Neuronal stem cell (in vitro differentiated cells): ENCODE results near the gene OR8B4.
"Not testable (repeated sequence)": the region's sequence is repeated elsewhere in the genome, so short reads cannot be mapped to it uniquely, and the experiment has no call there.

Experiments used
- DNase-seq: peaks from one replicate; pipeline ENCODE4 v3.0.0-alpha.2; 2013; ENCODE audit warnings: low spot score
- H2AFZ ChIP-seq: one replicate; pipeline ENCODE4 v1.6.1; 2013; ENCODE audit warnings: mild to moderate bottlenecking, low read length, inconsistent platforms
- H2AK5ac ChIP-seq: 2 replicates; pipeline ENCODE4 v1.6.1; 2013; ENCODE audit warnings: low read depth, mild to moderate bottlenecking, inconsistent platforms, low read length, moderate library complexity, mixed read lengths
- H2BK120ac ChIP-seq: 2 replicates; pipeline ENCODE4 v1.6.1; 2013; ENCODE audit warnings: low read depth, mild to moderate bottlenecking, inconsistent platforms, low read length, moderate library complexity, mixed read lengths
- H2BK12ac ChIP-seq: one replicate; pipeline ENCODE4 v1.6.1; 2013; ENCODE audit warnings: low read length, inconsistent platforms
- H2BK15ac ChIP-seq: 2 replicates; pipeline ENCODE4 v1.6.1; 2013; ENCODE audit warnings: mild to moderate bottlenecking, low read length, inconsistent platforms, mixed read lengths
- H2BK5ac ChIP-seq: one replicate; pipeline ENCODE4 v1.6.1; 2013; ENCODE audit warnings: inconsistent platforms, mild to moderate bottlenecking, low read length, moderate library complexity
- H3K14ac ChIP-seq: one replicate; pipeline ENCODE4 v1.6.1; 2013; ENCODE audit warnings: low read length, inconsistent platforms
- H3K18ac ChIP-seq: 2 replicates; pipeline ENCODE4 v1.6.1; 2013; ENCODE audit warnings: low read length, inconsistent platforms
- H3K23ac ChIP-seq: 2 replicates; pipeline ENCODE4 v1.6.1; 2013; ENCODE audit warnings: low read depth, mild to moderate bottlenecking, mixed read lengths, low read length, inconsistent platforms; ENCODE audit not compliant: poor library complexity
- H3K27ac ChIP-seq: replicated peaks from 3 replicates; pipeline ENCODE4 v1.5.1; 2013; ENCODE audit warnings: low read length, inconsistent platforms
- H3K27me3 ChIP-seq, 3 experiments: 2 replicates each; pipeline ENCODE4 v1.6.1; 2013; ENCODE audit warnings: low read length in 3 of 3, mild to moderate bottlenecking in 2 of 3, inconsistent platforms in 1 of 3, low read depth in 1 of 3, mixed read lengths in 1 of 3, moderate library complexity in 1 of 3; ENCODE audit not compliant: control insufficient read depth in 3 of 3, insufficient read depth in 3 of 3
- H3K36me3 ChIP-seq, 2 donors: replicated peaks in 1 of 2; 2 replicates each; pipeline ENCODE4 v1.6.1; 2013; ENCODE audit warnings: low read length in 2 of 2; ENCODE audit not compliant: control insufficient read depth in 2 of 2, insufficient read depth in 2 of 2
- H3K4ac ChIP-seq: 2 replicates; pipeline ENCODE4 v1.6.1; 2013; ENCODE audit warnings: inconsistent platforms, mild to moderate bottlenecking, low read length, moderate library complexity
- H3K4me1 ChIP-seq, 2 donors: 1 replicate in 1 of 2; 2 replicates in 1 of 2; pipeline ENCODE4 v1.6.1; 2013; ENCODE audit warnings: low read length in 2 of 2, low read depth in 1 of 2; ENCODE audit not compliant: control insufficient read depth in 2 of 2, insufficient read depth in 1 of 2
- H3K4me2 ChIP-seq: one replicate; pipeline ENCODE4 v1.6.1; 2013; ENCODE audit warnings: mild to moderate bottlenecking, low read length, inconsistent platforms; ENCODE audit not compliant: insufficient read depth, poor library complexity, severe bottlenecking
- H3K4me3 ChIP-seq, 2 donors: 2 replicates each; pipeline ENCODE4 v1.5.1; 2013; ENCODE audit warnings: low read length in 2 of 2, mild to moderate bottlenecking in 2 of 2, inconsistent platforms in 1 of 2, moderate library complexity in 1 of 2
- H3K79me1 ChIP-seq: one replicate; pipeline ENCODE4 v1.6.1; 2013; ENCODE audit warnings: low read depth, mild to moderate bottlenecking, inconsistent platforms, low read length, moderate library complexity
- H3K9ac ChIP-seq: one replicate; pipeline ENCODE4 v1.6.1; 2013; ENCODE audit warnings: mild to moderate bottlenecking, low read depth, low read length, inconsistent platforms; ENCODE audit not compliant: poor library complexity
- H3K9me3 ChIP-seq, 2 donors: replicated peaks in 1 of 2; 2 replicates each; pipeline versions ENCODE3 to v1.6.1; 2013; ENCODE audit warnings: low read length in 2 of 2, mild to moderate bottlenecking in 2 of 2, inconsistent platforms in 1 of 2, low read depth in 1 of 2, mixed read lengths in 1 of 2, moderate library complexity in 1 of 2; ENCODE audit not compliant: control insufficient read depth in 2 of 2, insufficient read depth in 1 of 2
- H4K8ac ChIP-seq: one replicate; pipeline ENCODE4 v1.6.1; 2013; ENCODE audit warnings: low read depth, mild to moderate bottlenecking, inconsistent platforms, low read length, moderate library complexity
- H4K91ac ChIP-seq: one replicate; pipeline ENCODE4 v1.6.1; 2013; ENCODE audit warnings: low read length, low read depth, mild to moderate bottlenecking, inconsistent platforms; ENCODE audit not compliant: poor library complexity
- WGBS, 2 donors: extraction: QIAGEN DNeasy Blood & Tissue Kit; methylation state at CpG; one replicate each; pipeline ENCODE4 v1.1.7; 2013; ENCODE audit warnings: missing lambda C conversion rate in 2 of 2, mixed read lengths in 1 of 2; ENCODE audit not compliant: insufficient read length in 2 of 2, insufficient replicate concordance in 1 of 2; ENCODE audit errors: extremely low coverage in 2 of 2; 5-methylcytosine and 5-hydroxymethylcytosine counted together

The OR8B4 gene

DNA sequence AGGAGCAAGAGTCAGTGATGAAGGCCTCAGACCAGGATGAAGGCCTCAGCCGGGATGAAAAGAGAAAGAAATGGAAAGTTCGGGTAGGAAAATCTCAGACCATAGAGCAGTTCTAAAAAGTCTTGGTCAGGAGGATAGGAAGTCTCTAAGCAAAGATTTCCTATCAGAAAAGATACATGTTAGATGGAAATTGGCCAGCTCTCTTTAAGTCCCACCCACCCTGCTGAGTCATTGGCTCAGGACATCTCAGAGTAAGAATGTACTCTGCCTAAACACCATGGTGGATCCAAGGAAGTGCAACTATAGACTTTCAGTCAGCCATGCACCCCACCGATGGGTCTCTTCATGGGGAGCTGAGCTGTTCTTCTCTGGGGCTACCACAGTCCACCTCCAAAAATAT lies 30.3 kb downstream of the OR8B4 start:
- no peak overlapping the region for H3K9ac ChIP-seq
- no peaks in the 10 kb centered on the region for H3K79me1 ChIP-seq
- no peak overlapping the region for H3K4me3 ChIP-seq
- no peaks in the 10 kb centered on the region for H3K27me3 ChIP-seq
- no peak overlapping the region for H4K8ac ChIP-seq
- H2AK5ac ChIP-seq, result no peak overlapping the region
- no CpG with 5 or more reads among the region's 3 CpGs for WGBS, 2 donors
- no peak for DNase-seq
- H3K4ac ChIP-seq, result no peak overlapping the region
- H2AFZ ChIP-seq, result no peak overlapping the region
- no peak overlapping the region for H3K4me2 ChIP-seq
- no peak overlapping the region for H3K27ac ChIP-seq
- no peak overlapping the region for H2BK120ac ChIP-seq
- H3K23ac ChIP-seq, result no peak overlapping the region
- no peaks in the 10 kb centered on the region for H3K9me3 ChIP-seq
- peaks cover 0 to 3% of the 10 kb centered on the region in 2 donors for H3K4me1 ChIP-seq
- H2BK12ac ChIP-seq, result no peak overlapping the region
- H2BK5ac ChIP-seq, result no peak overlapping the region
- no peak overlapping the region for H4K91ac ChIP-seq
- no peak overlapping the region for H2BK15ac ChIP-seq
- H3K36me3 ChIP-seq, result no peaks in the 10 kb centered on the region
- H3K14ac ChIP-seq, result no peak overlapping the region
- H3K18ac ChIP-seq, result no peak overlapping the region

- Histone ChIP-seq H3K4ac (no peak within 1 kb of the TSS), H3K27me3 (no peaks in the 10 kb centered on the region), H2BK120ac (no peak within 1 kb of the TSS), H4K91ac (no peak within 1 kb of the TSS), H2BK5ac (no peak within 1 kb of the TSS), H3K18ac (no peak within 1 kb of the TSS), H3K4me1 (no peaks in the 10 kb centered on the region), H3K79me1 (no peaks in the 10 kb centered on the region), H3K9me3 (no peaks in the 10 kb centered on the region), H3K36me3 (no peaks in the 10 kb centered on the region), H3K9ac (no peak within 1 kb of the TSS), H2AK5ac (no peak within 1 kb of the TSS), H2AFZ (no peak within 1 kb of the TSS), H3K4me2 (no peak within 1 kb of the TSS), H3K14ac (no peak within 1 kb of the TSS), H3K4me3 (no peak within 1 kb of the TSS), H2BK15ac (no peak within 1 kb of the TSS), H3K23ac (no peak within 1 kb of the TSS), H4K8ac (no peak within 1 kb of the TSS), H3K27ac (no peak within 1 kb of the TSS), H2BK12ac (no peak within 1 kb of the TSS)
- DNase-seq, result no peak
- WGBS, 2 donors, result no CpG with 5 or more reads among the region's 2 CpGs
These were observed 40.3 kb downstream of the OR8B4 start, which contains the start of gene OR8B2 for GRCh38 chr11:124384399-124384798. TSS of gene OR8B2 (minus strand) at chr11:124384499. CDS start at chr11:124383343, 1,156 bp downstream.

DNA sequence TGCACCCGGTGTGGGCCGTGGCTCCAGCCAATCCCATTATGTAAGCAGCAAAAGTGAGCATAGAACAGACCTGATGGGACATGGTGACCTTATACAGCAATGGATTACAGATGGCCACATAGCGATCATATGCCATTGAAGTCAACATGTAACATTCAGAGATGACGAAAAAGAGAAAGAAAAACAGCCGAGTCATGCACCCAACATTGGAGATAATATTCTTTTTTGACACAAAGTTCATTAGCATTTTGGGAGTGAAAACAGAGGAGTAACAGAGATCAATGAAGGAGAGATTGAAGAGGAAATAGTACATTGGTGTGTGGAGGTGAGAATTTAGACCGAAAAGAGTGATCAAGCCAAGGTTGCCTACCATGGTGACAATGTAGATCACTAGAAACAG lies 41.8 kb downstream of the OR8B4 start:
- not testable (repeated sequence) for H3K9me3 ChIP-seq, H4K91ac ChIP-seq, H3K9ac ChIP-seq, H3K14ac ChIP-seq, H2AK5ac ChIP-seq, H3K23ac ChIP-seq, H3K79me1 ChIP-seq, H2BK120ac ChIP-seq, H4K8ac ChIP-seq, H3K36me3 ChIP-seq, H3K27ac ChIP-seq, H3K18ac ChIP-seq, H3K27me3 ChIP-seq, H2BK12ac ChIP-seq, H2AFZ ChIP-seq, H3K4ac ChIP-seq, H2BK15ac ChIP-seq, H3K4me3 ChIP-seq, DNase-seq, H3K4me2 ChIP-seq, H2BK5ac ChIP-seq, H3K4me1 ChIP-seq
- WGBS, 2 donors, result no CpG with 5 or more reads among the region's 6 CpGs

GRCh38 chr11:124380585-124380984 lies 44.1 kb downstream of the OR8B4 start:
- no peak for DNase-seq
- Histone ChIP-seq H2AK5ac (no peak overlapping the region), H2BK12ac (no peak overlapping the region)

More at GRCh38 chr11:124380585-124380984, 44.1 kb downstream of the OR8B4 start:
- H3K79me1 ChIP-seq, result no peaks in the 10 kb centered on the region
- no peak overlapping the region for H4K8ac ChIP-seq
- H3K27me3 ChIP-seq, result peaks cover 0 to 3% (median 0%) of the 10 kb centered on the region in 3 experiments
- H3K4me3 ChIP-seq, result no peak overlapping the region
- no peak overlapping the region for H3K4me2 ChIP-seq
- H3K23ac ChIP-seq, result no peak overlapping the region
- H4K91ac ChIP-seq, result no peak overlapping the region
- no peak overlapping the region for H3K4ac ChIP-seq
- H2BK120ac ChIP-seq, result no peak overlapping the region
- H3K9me3 ChIP-seq, result peaks cover 0 to 1% of the 10 kb centered on the region in 2 donors
- H2BK15ac ChIP-seq, result no peak overlapping the region
- no peaks in the 10 kb centered on the region for H3K4me1 ChIP-seq
- H2BK5ac ChIP-seq, result no peak overlapping the region
- H2AFZ ChIP-seq, result no peak overlapping the region
- no peak overlapping the region for H3K14ac ChIP-seq
- no CpG with 5 or more reads among the region's 2 CpGs for WGBS, 2 donors
- no peak overlapping the region for H3K9ac ChIP-seq
- no peak overlapping the region for H3K18ac ChIP-seq
- H3K27ac ChIP-seq, result no peak overlapping the region
- no peaks in the 10 kb centered on the region for H3K36me3 ChIP-seq
